ENCODE results near the gene MSX1.

MSX1 gene

GRCh38 chr4:4856071-4857000 lies 3.1 kb upstream of the MSX1 start:
- in situ Hi-C loops (cut with MboI; ENCODE audit: low sequenced_read_pairs) = no loop called here

GRCh38 chr4:4857001-4857808 lies 2.3 kb upstream of the MSX1 start:
- in situ Hi-C loops (cut with MboI; ENCODE audit: low sequenced_read_pairs) = no loop called here

GRCh38 chr4:4857809-4858508 lies 1.5 kb upstream of the MSX1 start:
- in situ Hi-C loops (cut with MboI; ENCODE audit: low sequenced_read_pairs) = no loop called here

GRCh38 chr4:4858527-4859324 lies 739 bp upstream of the MSX1 start:
- in situ Hi-C loops (cut with MboI; ENCODE audit: low sequenced_read_pairs) = no loop called here

GRCh38 chr4:4859799-4860599 lies 534 bp downstream of the MSX1 start:
- in situ Hi-C loops (cut with MboI; ENCODE audit: low sequenced_read_pairs) = no loop called here

- in situ Hi-C loops (cut with MboI; ENCODE audit: low sequenced_read_pairs) = no loop called here
Observed at GRCh38 chr4:4860600-4861389, 1.3 kb downstream of the MSX1 start.

GRCh38 chr4:4861390-4862018 lies 2.0 kb downstream of the MSX1 start:
- in situ Hi-C loops (cut with MboI; ENCODE audit: low sequenced_read_pairs) = no loop called here

- in situ Hi-C loops (cut with MboI; ENCODE audit: low sequenced_read_pairs) = no loop called here
Observed at GRCh38 chr4:4862071-4862551, 2.6 kb downstream of the MSX1 start.

GRCh38 chr4:4862665-4863482 lies 3.4 kb downstream of the MSX1 start:
- in situ Hi-C loops (cut with MboI; ENCODE audit: low sequenced_read_pairs) = no loop called here

- in situ Hi-C loops (cut with MboI; ENCODE audit: low sequenced_read_pairs) = no loop called here
Observed at GRCh38 chr4:4864443-4864939, 5.0 kb downstream of the MSX1 start.

GRCh38 chr4:4864940-4865704 lies 5.7 kb downstream of the MSX1 start:
- in situ Hi-C loops (cut with MboI; ENCODE audit: low sequenced_read_pairs) = no loop called here

GRCh38 chr4:4865705-4866123 lies 6.2 kb downstream of the MSX1 start:
- in situ Hi-C loops (cut with MboI; ENCODE audit: low sequenced_read_pairs) = no loop called here

GRCh38 chr4:4866124-4866865 lies 6.8 kb downstream of the MSX1 start:
- in situ Hi-C loops (cut with MboI; ENCODE audit: low sequenced_read_pairs) = no loop called here

- in situ Hi-C loops (cut with MboI; ENCODE audit: low sequenced_read_pairs) = no loop called here
Observed at GRCh38 chr4:4866866-4867374, 7.5 kb downstream of the MSX1 start.

GRCh38 chr4:4867375-4868039 lies 8.0 kb downstream of the MSX1 start:
- in situ Hi-C loops (cut with MboI; ENCODE audit: low sequenced_read_pairs) = no loop called here

All from HL-60/S4 (cell line).